K562 (cell line): ENCODE results near the gene FEM1B. TPM values are rescaled to one million over a fixed set of nuclear protein-coding genes. Genes with fewer than 3 reads are reported as not detected.

Experiments used
- ATAC-seq: fragments of 200-7000 bp; cut with Tn5 transposase; 3 replicates; pipeline ENCODE4 v1.9.1; 2020; ENCODE audit warnings: moderate library complexity
- BruUV-seq: library from RNA; stranded (reverse); fragments of 400-500 nt; replicated peaks from 2 replicates; lab custom pipeline; 2021; lab: Mats Ljungman, UMichigan
- CTCF ChIA-PET: fragments of 300-600 bp; formaldehyde crosslinking; extraction: SDS; loops from one replicate; lab custom pipeline; 2021; ENCODE audit warnings: low intra/inter-chr PET ratio; lab: Yijun Ruan, JAX
- POLR2A ChIA-PET: fragments of 300-600, 350-650 bp; sonication (Branson Sonifier 250); formaldehyde crosslinking; extraction: SDS; loops from one replicate; lab custom pipeline; 2021; ENCODE audit warnings: antibody characterized with exemption, inconsistent platforms; lab: Yijun Ruan, JAX
- DNase-seq, 4 experiments: peaks; one replicate each; pipeline versions ENCODE4 v3.0.0 to v3.0.0-alpha.2; 2011 to 2018; ENCODE audit warnings: low spot score in 3 of 4, mixed read lengths in 3 of 4; ENCODE audit errors: extremely low read depth in 1 of 4
- FAIRE-seq: peaks from 2 replicates; lab custom pipeline; 2011; peaks lifted over from hg19 to GRCh38; lab: Jason Lieb, UNC
- H2AFZ ChIP-seq: 2 replicates; pipeline ENCODE4 v1.6.0; 2011; ENCODE audit warnings: low read depth, low read length, control low read depth, inconsistent platforms
- H3K27ac ChIP-seq: fragments of 200-600 bp; 3 replicates; pipeline ENCODE4 v1.8.0; 2011; ENCODE audit warnings: low read depth, mild to moderate bottlenecking, control low read depth, inconsistent platforms, low read length, moderate library complexity, mixed read lengths; ENCODE audit errors: extremely low read depth
- H3K27me3 ChIP-seq, 2 experiments: fragments of 300-600 bp in 1 of 2; 2 replicates in 1 of 2; 3 replicates in 1 of 2; pipeline versions ENCODE4 v1.6.0 to v1.8.0; 2011; ENCODE audit warnings: inconsistent platforms in 2 of 2, low read length in 2 of 2, mild to moderate bottlenecking in 1 of 2, mixed read lengths in 1 of 2, moderate library complexity in 1 of 2; ENCODE audit not compliant: control insufficient read depth in 2 of 2, insufficient read depth in 2 of 2
- H3K36me3 ChIP-seq: fragments of 300-600 bp; 3 replicates; pipeline ENCODE4 v1.8.0; 2011; ENCODE audit warnings: mild to moderate bottlenecking, low read length, inconsistent platforms; ENCODE audit not compliant: control insufficient read depth, insufficient read depth
- H3K4me1 ChIP-seq, 2 experiments: fragments of 200-600 bp in 1 of 2; replicated peaks in 1 of 2; 2 replicates in 1 of 2; 3 replicates in 1 of 2; pipeline versions ENCODE4 v1.5.1 to v1.8.0; 2011; ENCODE audit warnings: inconsistent platforms in 2 of 2, low read length in 2 of 2, mild to moderate bottlenecking in 1 of 2, mixed read lengths in 1 of 2, moderate library complexity in 1 of 2; ENCODE audit not compliant: control insufficient read depth in 2 of 2, insufficient read depth in 2 of 2
- H3K4me2 ChIP-seq: 2 replicates; pipeline ENCODE4 v1.6.1; 2011; ENCODE audit warnings: low read length, control low read depth, inconsistent platforms, mixed read lengths; ENCODE audit not compliant: insufficient read depth
- H3K4me3 ChIP-seq: fragments of 200-600 bp; sonication (generic), shearing (Covaris generic); 2 replicates; pipeline ENCODE4 v1.5.1; 2016; ENCODE audit warnings: control low read depth, inconsistent platforms
- H3K79me2 ChIP-seq: fragments of 200-600 bp; 3 replicates; pipeline ENCODE4 v1.8.0; 2011; ENCODE audit warnings: low read length, inconsistent platforms; ENCODE audit not compliant: control insufficient read depth, insufficient read depth
- H3K9ac ChIP-seq, 2 experiments: 2 replicates each; pipeline versions ENCODE4 v1.6.0 to v1.6.1; 2011; ENCODE audit warnings: low read depth in 2 of 2, low read length in 2 of 2, control low read depth in 1 of 2, inconsistent platforms in 1 of 2, mild to moderate bottlenecking in 1 of 2, mixed read lengths in 1 of 2; ENCODE audit not compliant: insufficient read depth in 1 of 2
- H3K9me1 ChIP-seq: one replicate; pipeline ENCODE4 v1.6.0; 2011; ENCODE audit warnings: inconsistent platforms, mild to moderate bottlenecking, low read length, moderate library complexity; ENCODE audit not compliant: control insufficient read depth, insufficient read depth
- H3K9me3 ChIP-seq: replicated peaks from 2 replicates; pipeline ENCODE4 v1.5.1; 2011; ENCODE audit warnings: low read depth, low read length, inconsistent platforms; ENCODE audit not compliant: control insufficient read depth, insufficient read depth
- H4K20me1 ChIP-seq: replicated peaks from 2 replicates; pipeline ENCODE4 v1.6.1; 2011; ENCODE audit warnings: low read length, inconsistent platforms, mixed read lengths; ENCODE audit not compliant: control insufficient read depth, insufficient read depth
- EP400 ChIP-seq: fragments of 450-650 bp; IDR thresholded peaks from 2 replicates; pipeline ENCODE4 v1.6.1; 2017; ENCODE audit warnings: antibody characterized with exemption, mild to moderate bottlenecking, moderate library complexity
- MLLT1 ChIP-seq, 2 experiments: fragments of 450-650 bp; IDR thresholded peaks; 2 replicates each; pipeline ENCODE4 v1.6.1; 2016
- MNT ChIP-seq, 2 experiments: fragments of 450-650 bp; conservative IDR thresholded peaks; 2 replicates each; pipeline ENCODE4 v1.6.1; 2017; ENCODE audit warnings: mild to moderate bottlenecking in 2 of 2, moderate library complexity in 2 of 2
- NBN ChIP-seq: fragments of 450-650 bp; IDR thresholded peaks from 2 replicates; pipeline ENCODE4 v1.6.1; 2016; ENCODE audit warnings: low read depth, mild to moderate bottlenecking
- NFRKB ChIP-seq: fragments of 450-650 bp; IDR thresholded peaks from 2 replicates; pipeline ENCODE4 v1.6.1; 2016; ENCODE audit warnings: low read depth
- ZBTB11 ChIP-seq, 3 experiments: fragments of 200-800 bp in 1 of 3; fragments of 250-450 bp in 1 of 3; fragments of 450-650 bp in 1 of 3; sonication (Bioruptor Pico) in 1 of 3; sonication (Bioruptor generic) in 1 of 3; formaldehyde crosslinking in 1 of 3; IDR thresholded peaks; 2 replicates each; pipeline versions ENCODE4 v1.6.1 to v1.8.0; 2016 to 2022; ENCODE audit warnings: mild to moderate bottlenecking in 2 of 3, missing genetic modification characterization in 2 of 3, missing compliant biosample characterization in 1 of 3, moderate library complexity in 1 of 3
- ZBTB33 ChIP-seq: sonication (generic); formaldehyde crosslinking; IDR thresholded peaks from 2 replicates; pipeline ENCODE4 v1.8.1; 2023; ENCODE audit warnings: mild to moderate bottlenecking, missing genetic modification reagents
- ZBTB7A ChIP-seq: IDR thresholded peaks from 2 replicates; pipeline ENCODE4 v1.6.1; 2011; ENCODE audit warnings: low read depth, mild to moderate bottlenecking, low read length, moderate library complexity, borderline replicate concordance; ENCODE audit not compliant: control insufficient read depth
- ZNF511 ChIP-seq: sonication (generic); formaldehyde crosslinking; IDR thresholded peaks from 2 replicates; pipeline ENCODE4 v1.8.0; 2022; ENCODE audit warnings: mild to moderate bottlenecking, missing genetic modification reagents
- ZNF79 ChIP-seq: fragments of 250-450 bp; sonication (Bioruptor Pico); IDR thresholded peaks from 2 replicates; pipeline ENCODE4 v1.4.0; 2020; ENCODE audit warnings: low read depth, mild to moderate bottlenecking, moderate library complexity
- WGBS: fragments of 100-300 bp; shearing (Covaris generic); methylation state at CpG from one replicate; pipeline ENCODE4 v1.1.6; 2016; ENCODE audit warnings: low coverage, mixed read lengths; ENCODE audit not compliant: insufficient coverage; ENCODE audit errors: missing lambda C conversion rate; 5-methylcytosine and 5-hydroxymethylcytosine counted together
- in situ Hi-C: fragments of 300-500 bp; cut with MboI; formaldehyde crosslinking; loops from 4 replicates; pipeline ENCODE4 v1.15.0; 2018; ENCODE audit warnings: inconsistent platforms, mixed read lengths
- intact Hi-C: fragments of 100-400 bp; cut with micrococcal nuclease; formaldehyde crosslinking; loops from 2 replicates; pipeline ENCODE4 v1.14.2; 2022
- polyA plus RNA-seq, 8 experiments: library from polyadenylated mRNA; depleted of rRNA in 4 of 8; stranded (reverse) in 5 of 8; unstranded in 3 of 8; fragments of >200 nt; fragmentation: Nextera tagmentation in 2 of 8; fragmentation: Illumina TruSeq in 1 of 8; extraction: Ambion mirVana in 2 of 8; extraction: Trizol in 1 of 8; gene quantifications; 2 replicates each; pipeline versions ENCODE4 v1.2.1 to v1.2.3, GENCODE V29; 2011 to 2014; ENCODE audit warnings: inconsistent platforms in 1 of 8, missing spikeins in 1 of 8
- total RNA-seq, 7 experiments: library from RNA; depleted of rRNA in 6 of 7; stranded (reverse); fragments of >200 nt in 6 of 7; fragmentation: Illumina TruSeq in 2 of 7; extraction: Trizol in 2 of 7; gene quantifications; 2 replicates each; pipeline versions ENCODE4 v1.2.1 to v1.2.3, GENCODE V29; 2011 to 2021; ENCODE audit warnings: low replicate concordance in 1 of 7

The FEM1B gene
- total and polyA plus RNA-seq, 9 of the 15 experiments (the other 6 are each of a cell fraction or from before 2014, with no cell fraction given): 5.9 to 61.6 (median 20.1) TPM

GRCh38 chr15:68277131-68277602, 378 bp upstream of the FEM1B start:
- Histone ChIP-seq H3K4me1 (peaks cover 12 to 13% of the 10 kb centered on the region in 2 experiments; a peak in 4 of 5 replicates), H3K4me3 (peak overlapping the region; percentile 69), H3K4me2 (peak overlapping the region; percentile 95), H3K27ac (peak overlapping the region; percentile 84), H2AFZ (peak overlapping the region; percentile 100), H3K36me3 (peaks cover 12% of the 10 kb centered on the region; the same call in 2 of the 3 replicates), H3K9me3 (no peaks in the 10 kb centered on the region), H3K79me2 (peaks cover 45% of the 10 kb centered on the region), H3K27me3 (peaks cover 0 to 8% of the 10 kb centered on the region in 2 experiments; a peak in 1 of 5 replicates), H3K9me1 (no peaks in the 10 kb centered on the region), H4K20me1 (peaks cover 11% of the 10 kb centered on the region; the same call in 1 of the 2 replicates), H3K9ac (peak overlapping the region; percentile 87 to 93; a peak in 3 of 4 replicates)
- ATAC-seq (no peak), FAIRE-seq (no peak), DNase-seq (no peak)
- TF ChIP-seq ZNF79 (no peak), EP400 (no peak), ZBTB7A (peak; percentile 18; the same call in 1 of the 2 replicates), ZNF511 (CRISPR knock-in tag) (no peak; the same call in 1 of the 2 replicates), MLLT1 (IDR thresholded peaks at IDR 0.05) (peak in 1 of 2 experiments; percentile 51; a peak in 1 of 4 replicates), NBN (no peak), ZBTB11 (CRISPR knock-in tag; IDR thresholded peaks at IDR 0.05) (0 out of 6 replicates have a peak, but pooled peaks of 1 of the 3 experiments have one; percentile 93), MNT (conservative IDR thresholded peaks at IDR 0.05) (no peak), ZBTB33 (CRISPR knock-in tag) (0 out of 2 replicates have a peak, but pooled peaks have one; percentile 35), NFRKB (peak; percentile 53; the same call in 1 of the 2 replicates)
- in situ Hi-C loops (no loop called here), intact Hi-C loops (no loop called here)
- BruUV-seq: TSS peak; percentile 58
- WGBS: 75% methylated on average over 19 of the region's 25 CpGs
- ChIA-PET POLR2A (interaction anchor here (0.6 to 2.5 kb wide), 10 partner anchors 9 to 98 kb away, joined by 3 to 10 read pairs (median 4); no protein-coding TSS in a partner anchor), CTCF (no interaction called here)
